Dedifferentiated amniotic fluid mesenchymal stem cell (primary cell): ENCODE measurements around the gene MIB2.
"Not testable (repeated sequence)": the region's sequence is repeated elsewhere in the genome, so short reads cannot be mapped to it uniquely, and the experiment has no call there.

Experiments used
- DNase-seq: peaks from one replicate; pipeline ENCODE4 v3.0.0-alpha.2; 2016; ENCODE audit errors: extremely low spot score

The MIB2 gene

GRCh38 chr1:1627261-1627828 lies 12.0 kb downstream of the MIB2 start:
- no peak for DNase-seq

GRCh38 chr1:1627829-1628753 lies 12.8 kb downstream of the MIB2 start:
- no peak for DNase-seq

DNA sequence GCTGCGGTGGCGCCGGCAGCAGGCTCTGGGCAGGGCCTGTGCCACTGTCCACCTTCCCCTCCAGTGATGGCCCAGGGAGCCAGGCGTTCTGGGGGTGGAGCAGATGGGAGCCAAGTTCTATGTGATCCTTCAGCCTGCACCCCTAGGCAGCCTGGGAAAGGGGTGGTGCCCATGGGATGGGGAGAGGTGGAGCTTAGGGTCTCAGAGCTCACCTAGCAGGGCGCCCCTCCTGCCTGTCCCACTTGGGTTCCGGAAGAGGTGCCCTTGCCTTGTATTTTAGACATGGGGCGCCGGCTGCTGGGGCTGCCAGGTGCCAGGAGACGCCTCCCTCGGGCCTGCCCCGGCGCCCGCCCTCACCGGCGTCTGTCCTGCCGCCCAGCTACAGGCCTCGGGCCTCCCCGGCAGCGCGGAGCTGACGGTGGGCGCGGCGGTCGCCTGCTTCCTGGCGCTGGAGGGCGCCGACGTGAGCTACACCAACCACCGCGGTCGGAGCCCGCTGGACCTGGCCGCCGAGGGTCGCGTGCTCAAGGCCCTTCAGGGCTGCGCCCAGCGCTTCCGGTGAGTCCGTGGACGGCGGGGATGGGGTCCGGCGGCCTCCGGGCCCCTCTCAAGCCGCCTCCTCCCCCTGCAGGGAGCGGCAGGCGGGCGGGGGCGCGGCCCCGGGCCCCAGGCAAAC lies 13.6 kb downstream of the MIB2 start:
- no peak for DNase-seq

- no peak for DNase-seq
Observed at GRCh38 chr1:1629430-1630190, 14.3 kb downstream of the MIB2 start.

- no peak for DNase-seq
Observed at GRCh38 chr1:1630191-1630964, 15.1 kb downstream of the MIB2 start.

DNA sequence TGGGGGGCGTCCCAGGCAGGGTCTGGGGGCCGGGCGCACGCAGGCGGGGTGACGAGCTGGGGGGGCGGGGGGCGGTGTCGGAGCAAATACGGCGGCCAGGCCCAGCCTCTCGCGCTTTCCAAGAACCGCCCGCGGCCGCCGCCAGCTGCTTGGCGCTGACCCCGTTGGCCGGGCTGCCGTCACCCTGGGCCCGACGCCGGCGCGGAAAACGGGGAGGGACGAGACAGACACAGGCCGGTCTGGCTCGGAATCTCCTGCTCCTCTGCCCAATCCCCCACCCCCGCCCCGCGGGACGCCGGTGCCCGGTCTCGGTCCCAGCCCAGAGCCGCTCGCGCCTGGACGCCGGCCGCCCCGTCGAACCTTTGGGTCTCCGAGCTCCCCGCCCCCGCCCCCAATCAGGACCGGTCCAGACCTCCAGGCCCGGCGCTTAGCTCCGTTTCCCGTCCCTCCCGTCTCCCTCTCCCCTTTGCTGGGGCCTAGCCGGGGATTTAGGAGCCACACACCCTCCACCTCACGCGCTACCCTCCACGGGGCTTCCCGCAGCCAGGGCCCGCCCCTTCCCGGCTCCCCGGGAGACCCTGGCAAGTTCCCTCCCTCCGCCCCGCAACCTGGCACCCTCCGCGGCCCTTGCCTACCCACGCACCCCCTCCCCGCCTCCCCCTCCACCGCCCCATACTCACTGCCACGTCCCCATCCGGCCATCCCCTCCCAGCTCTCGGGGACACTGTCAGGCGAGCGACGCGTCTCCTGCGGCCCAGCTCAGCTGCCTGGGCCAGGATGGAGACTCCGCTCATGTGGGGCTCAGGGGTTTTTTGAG lies 15.9 kb downstream of the MIB2 start:
- DNase-seq = no peak

DNA sequence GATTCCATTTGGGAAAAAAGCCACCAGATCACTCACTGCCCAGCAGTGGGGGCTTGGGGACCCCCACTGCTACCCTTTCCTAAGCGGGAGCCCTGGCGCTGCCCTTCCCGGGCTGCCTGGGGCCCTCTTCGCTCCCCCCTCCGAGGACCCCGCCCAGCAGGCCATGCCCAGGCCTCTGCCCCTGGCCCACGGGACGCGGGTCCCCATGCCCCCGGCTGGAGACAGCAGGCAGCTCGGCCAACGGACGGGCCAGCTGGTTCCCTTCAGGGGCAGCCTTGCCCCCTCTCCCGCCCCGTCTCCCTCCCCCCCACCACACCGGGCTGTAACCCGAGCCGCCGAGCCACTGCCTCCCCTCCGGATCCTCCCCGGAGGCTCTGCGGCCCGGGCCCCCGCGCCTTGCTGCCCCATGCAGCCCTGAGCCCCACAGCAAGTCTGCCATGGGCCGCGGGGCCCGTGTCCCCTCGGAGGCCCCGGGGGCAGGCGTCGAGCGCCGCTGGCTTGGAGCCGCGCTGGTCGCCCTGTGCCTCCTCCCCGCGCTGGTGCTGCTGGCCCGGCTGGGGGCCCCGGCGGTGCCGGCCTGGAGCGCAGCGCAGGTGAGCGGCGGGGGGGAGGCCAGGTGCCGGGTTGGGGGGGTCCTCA lies 16.6 kb downstream of the MIB2 start, which contains the start of gene MMP23B:
MMP23B (plus strand) TSS at position 392 of the 639 bp plus-strand sequence; CDS start at position 438, 46 bp downstream.
- no peak for DNase-seq

DNA sequence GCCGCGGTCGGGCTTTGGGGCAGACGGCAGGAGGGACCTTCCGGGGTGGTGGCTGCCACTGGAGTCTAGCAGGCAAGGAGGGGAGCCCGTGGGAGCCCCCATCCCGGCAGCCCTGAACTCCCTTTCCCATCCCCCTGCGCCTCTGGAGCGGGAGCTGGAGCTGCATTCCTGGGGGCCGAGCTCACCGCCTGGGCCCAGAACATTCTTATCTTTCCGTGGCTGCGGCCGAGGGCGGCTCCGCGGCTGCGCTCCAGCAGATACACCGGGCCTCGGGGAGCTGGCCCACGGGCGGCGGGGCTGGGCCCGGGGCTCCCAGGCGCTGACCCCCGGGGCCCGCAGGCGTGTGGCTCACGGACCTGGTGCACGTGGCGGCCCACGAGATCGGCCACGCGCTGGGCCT lies 18.1 kb downstream of the MIB2 start:
- DNase-seq = not testable (repeated sequence)

DNA sequence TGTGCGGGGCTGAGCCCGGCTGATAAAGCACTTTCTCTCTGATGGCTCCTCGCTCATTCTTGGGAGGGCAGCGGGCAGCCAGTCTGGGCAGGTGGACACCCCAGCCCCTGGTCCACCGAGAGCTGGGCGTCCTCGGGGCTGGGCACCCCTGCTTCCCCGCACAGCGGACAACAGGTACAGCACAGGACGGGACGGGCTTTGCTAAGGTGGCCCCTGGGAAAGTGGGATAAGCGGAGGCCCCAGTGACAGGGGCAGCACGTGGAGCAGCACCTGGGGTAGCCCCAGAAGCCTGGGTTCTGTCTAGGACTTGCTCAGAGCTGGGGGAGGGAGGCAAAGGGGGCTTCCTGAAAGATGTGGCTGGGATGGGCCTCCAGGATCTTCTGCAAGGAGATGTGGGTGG lies 19.3 kb downstream of the MIB2 start:
- DNase-seq = not testable (repeated sequence)

GRCh38 chr1:1636621-1637478 lies 21.6 kb downstream of the MIB2 start:
- not testable (repeated sequence) for DNase-seq

DNA sequence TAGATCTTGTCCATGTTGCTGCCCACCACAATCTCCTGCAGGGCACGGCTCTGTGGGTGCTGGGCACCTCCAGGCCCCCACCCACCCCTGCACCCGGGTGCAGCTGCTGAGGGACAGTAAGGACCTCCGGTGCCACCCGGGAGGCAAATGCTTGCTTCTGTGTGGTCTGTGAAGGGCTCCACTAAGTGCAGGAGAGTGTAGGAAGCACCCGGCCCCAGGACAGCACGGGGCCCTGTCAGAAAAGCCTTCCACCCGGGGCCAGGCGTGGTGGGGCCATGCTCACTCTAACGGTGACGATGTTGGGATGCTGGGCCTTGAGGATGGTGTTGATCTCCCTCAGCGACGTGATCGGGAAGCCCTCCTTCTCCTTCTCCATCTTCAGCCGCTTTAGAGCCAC lies 22.2 kb downstream of the MIB2 start:
- DNase-seq = not testable (repeated sequence)

DNA sequence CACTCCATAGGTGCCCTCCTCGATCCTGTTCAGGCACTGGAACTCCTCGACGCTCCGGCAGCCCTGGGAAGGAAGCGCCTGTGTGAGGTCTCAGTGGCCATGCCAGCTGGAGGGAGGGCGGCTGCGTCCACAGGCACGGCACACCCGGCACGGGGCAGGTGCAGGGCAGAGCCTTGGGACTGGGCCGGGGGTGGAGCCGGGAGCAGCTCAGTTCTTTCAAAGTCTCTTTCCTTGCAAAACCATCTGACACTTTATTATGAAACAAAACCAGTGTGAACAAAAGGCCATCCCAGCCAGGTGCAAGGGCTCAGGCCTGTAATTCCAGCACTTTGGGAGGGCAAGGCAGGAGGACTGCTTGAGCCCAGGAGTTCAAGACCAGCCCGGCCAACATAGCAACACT lies 23.2 kb downstream of the MIB2 start:
- not testable (repeated sequence) for DNase-seq

DNA sequence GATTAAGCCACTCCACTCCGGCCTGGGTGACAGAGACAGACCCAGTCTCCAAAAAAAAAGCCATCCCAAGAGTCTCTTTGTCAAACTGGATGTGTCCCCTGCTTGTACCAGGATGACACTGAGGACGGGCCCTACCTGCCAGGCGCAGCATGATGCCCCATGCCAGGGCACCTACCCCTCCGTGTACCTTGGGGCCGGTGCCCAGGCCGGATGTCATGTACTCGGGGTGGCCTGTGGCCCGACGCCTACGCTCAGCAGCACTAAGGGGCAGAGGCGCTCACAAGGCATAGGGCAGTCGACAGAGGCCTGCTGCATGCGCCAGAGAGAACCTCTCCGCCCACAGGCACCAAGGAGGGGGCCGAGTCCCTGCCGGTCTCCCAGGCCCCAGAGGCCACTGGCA lies 24.1 kb downstream of the MIB2 start:
- DNase-seq = not testable (repeated sequence)

DNA sequence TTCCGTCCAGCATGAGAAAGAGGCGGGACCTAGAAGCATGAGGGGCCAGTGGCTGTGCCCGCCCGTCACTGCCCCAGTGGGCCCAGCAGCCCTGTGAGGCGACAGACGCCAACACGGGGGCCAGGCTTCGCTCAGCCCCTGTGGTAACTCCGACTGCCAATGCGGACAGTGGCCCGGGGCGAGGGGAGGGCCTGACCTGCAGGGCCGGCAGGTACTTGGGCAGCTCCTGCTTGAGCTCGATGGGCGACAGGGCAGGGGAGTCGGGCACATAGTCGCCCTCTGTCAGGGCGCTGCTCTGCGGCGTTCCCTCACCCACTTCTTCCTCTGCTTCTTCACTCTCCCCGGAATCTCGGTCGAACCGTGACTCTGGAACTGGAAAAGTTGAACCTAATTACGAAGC lies 24.8 kb downstream of the MIB2 start:
- DNase-seq = not testable (repeated sequence)

DNA sequence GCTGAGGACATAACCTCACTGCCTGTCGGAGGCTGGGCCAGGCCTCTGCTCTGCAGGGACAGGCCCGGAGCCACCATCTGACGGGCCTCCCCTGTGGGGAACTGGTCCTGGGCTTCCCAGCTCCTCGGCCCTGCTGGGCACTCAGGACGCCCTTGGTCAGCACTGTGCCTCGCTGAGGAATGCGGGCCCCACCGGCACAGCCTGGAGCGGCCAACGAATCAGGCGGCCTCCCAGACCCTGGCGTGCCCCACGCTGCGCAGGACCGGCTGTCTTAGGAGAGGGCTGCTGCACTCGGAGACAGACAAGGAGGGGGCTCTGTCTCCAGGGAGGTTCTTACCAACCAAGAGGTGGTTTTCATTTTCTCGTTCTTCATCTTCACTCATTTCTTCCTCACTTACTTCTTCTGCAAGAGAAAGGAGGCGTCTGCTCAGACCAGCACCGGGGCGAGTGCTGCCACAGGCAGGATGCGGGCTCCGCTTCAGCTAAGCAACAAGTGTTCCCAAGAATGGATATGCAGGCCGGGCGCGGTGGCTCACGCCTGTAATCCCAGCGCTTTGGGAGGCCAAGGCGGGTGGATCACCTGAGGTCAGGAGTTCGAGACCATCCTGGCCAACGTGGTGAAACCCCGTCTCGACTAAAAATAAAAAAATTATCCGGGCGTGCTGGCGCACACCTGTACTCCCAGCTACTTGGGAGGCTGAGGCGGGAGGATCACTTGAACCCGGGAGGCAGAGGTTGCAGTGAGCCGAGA lies 25.6 kb downstream of the MIB2 start:
- not testable (repeated sequence) for DNase-seq

DNA sequence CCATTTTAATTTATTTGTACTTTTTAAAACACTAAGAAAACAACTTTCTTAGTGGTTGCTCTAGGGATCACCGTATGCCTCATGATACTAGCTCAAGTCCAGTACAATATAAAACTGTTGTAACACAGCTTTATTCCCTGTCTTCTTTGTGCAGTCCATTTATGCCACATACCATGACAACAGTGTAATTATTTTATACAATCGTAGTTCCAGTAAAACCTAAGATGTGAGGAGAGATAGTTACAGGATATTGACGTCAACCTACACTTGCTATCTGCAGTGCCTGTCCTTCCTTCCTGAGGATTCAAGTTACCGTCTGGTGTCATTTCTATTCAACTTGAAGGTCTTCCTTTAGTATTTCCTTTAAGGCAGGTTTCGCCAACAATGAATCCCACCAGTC lies 31.0 kb downstream of the MIB2 start:
- DNase-seq = not testable (repeated sequence)

DNA sequence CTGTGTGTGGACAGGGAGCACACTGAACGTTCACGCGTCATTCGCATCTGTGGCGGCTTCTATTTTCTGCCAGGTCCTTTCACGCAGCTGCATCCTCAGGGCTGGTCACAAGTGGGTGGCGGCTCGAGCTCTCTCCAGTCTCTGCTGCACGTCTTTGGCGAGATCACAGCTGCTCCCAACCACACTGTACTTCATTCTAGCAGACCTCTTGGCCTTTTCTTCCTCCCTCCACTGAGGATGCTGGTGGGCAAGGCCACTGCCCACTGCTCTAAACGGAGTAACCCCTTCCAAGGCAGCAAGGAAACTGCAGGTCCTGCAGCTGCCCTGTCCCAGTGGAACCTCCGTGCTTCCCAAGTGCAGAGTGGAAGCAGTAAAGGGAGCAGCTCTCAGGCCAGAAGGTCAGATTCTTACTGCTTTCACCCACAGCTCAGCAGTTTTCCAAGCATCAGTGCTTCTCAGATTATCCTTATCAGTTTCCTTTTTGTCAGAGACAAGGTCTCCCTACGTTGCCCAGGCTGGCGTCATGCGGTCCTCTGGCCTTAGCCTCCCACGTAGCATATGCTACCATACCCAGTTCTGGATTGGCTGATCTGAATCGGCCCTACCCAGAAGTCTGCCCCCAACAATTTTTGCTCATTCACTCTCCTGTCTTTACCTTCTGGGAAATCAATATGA lies 32.4 kb downstream of the MIB2 start:
- DNase-seq = not testable (repeated sequence)
